ENCODE measurements around the gene HOXC9. TPM values are rescaled to one million over a fixed set of nuclear protein-coding genes. Genes with fewer than 3 reads are reported as not detected.

HOXC9 gene
- total RNA-seq, 1 experiment from 2014 or later = 11.3 TPM

GRCh38 chr12:54004841-54005530 lies 5.0 kb downstream of the HOXC9 start:
- H3K9me2 ChIP-seq (ENCODE audit: insufficient read depth) = no peaks in the 10 kb centered on the region
- no TSS peak for BruUV-seq (replicated peaks)
- H4K20me1 ChIP-seq (ENCODE audit: insufficient read depth) = no peaks in the 10 kb centered on the region
- H3K9ac ChIP-seq (ENCODE audit: low read length) = no peak overlapping the region
- H3K4me3 ChIP-seq (replicated peaks in 1 of 2; ENCODE audit: low read depth in 1 of 2, low read length in 2 of 2) = no peak overlapping the region
- H3K4me2 ChIP-seq (ENCODE audit: low read length) = no peak overlapping the region
- H3K4me1 ChIP-seq (ENCODE audit: control insufficient read depth in 1 of 2, insufficient read depth in 2 of 2, low read length in 2 of 2) = peaks cover 5 to 19% of the 10 kb centered on the region in 2 experiments
- POLR2A ChIA-PET = no interaction called here
- H2AFZ ChIP-seq (ENCODE audit: low read depth, low read length, poor library complexity, severe bottlenecking) = no peak overlapping the region
- CTCF ChIA-PET = interaction anchor here (1.0 to 3.5 kb wide), 11 partner anchors 13 to 250 kb away, joined by 3 to 68 read pairs (median 8); partner anchors contain the start of gene HOXC10
- no peak for TF ChIP-seq CBX3 (IDR thresholded peaks at IDR 0.05; ENCODE audit: low read depth)
- TF ChIP-seq, protein P1, sequence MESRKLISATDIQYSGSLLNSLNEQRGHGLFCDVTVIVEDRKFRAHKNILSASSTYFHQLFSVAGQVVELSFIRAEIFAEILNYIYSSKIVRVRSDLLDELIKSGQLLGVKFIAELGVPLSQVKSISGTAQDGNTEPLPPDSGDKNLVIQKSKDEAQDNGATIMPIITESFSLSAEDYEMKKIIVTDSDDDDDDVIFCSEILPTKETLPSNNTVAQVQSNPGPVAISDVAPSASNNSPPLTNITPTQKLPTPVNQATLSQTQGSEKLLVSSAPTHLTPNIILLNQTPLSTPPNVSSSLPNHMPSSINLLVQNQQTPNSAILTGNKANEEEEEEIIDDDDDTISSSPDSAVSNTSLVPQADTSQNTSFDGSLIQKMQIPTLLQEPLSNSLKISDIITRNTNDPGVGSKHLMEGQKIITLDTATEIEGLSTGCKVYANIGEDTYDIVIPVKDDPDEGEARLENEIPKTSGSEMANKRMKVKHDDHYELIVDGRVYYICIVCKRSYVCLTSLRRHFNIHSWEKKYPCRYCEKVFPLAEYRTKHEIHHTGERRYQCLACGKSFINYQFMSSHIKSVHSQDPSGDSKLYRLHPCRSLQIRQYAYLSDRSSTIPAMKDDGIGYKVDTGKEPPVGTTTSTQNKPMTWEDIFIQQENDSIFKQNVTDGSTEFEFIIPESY (IDR thresholded peaks at IDR 0.05; ENCODE audit: extremely low read depth, insufficient replicate concordance, low read length) = no peak
- no peak for TF ChIP-seq SIN3A (IDR thresholded peaks at IDR 0.05; ENCODE audit: low read depth)
- H3K27ac ChIP-seq (ENCODE audit: low read depth, low read length) = no peak overlapping the region
- H3K79me2 ChIP-seq (ENCODE audit: insufficient read depth, low read length) = peaks cover 17% of the 10 kb centered on the region
- DNase-seq (ENCODE audit: low read depth, low spot score) = no peak
- H3K36me3 ChIP-seq (ENCODE audit: control insufficient read depth in 1 of 2, insufficient read depth in 2 of 2, low read length in 2 of 2) = peaks cover 0 to 6% of the 10 kb centered on the region in 2 experiments; a peak in 1 of 4 replicates
- no peaks in the 10 kb centered on the region for H3K9me3 ChIP-seq (ENCODE audit: control insufficient read depth in 1 of 2, insufficient read depth in 1 of 2, low read depth in 1 of 2, low read length in 2 of 2)
- RAD21 ChIA-PET (ENCODE audit: low non-redundant PET in 1 of 2, low total read pairs in 2 of 2, uncharacterized antibody in 2 of 2, unreplicated experiment in 2 of 2) = interaction anchor here in 1 of 2 experiments (2.3 kb wide), 1 partner anchor 197 kb away, joined by 18 read pairs; no protein-coding TSS in a partner anchor
- ATAC-seq = no peak
- H3K27me3 ChIP-seq (ENCODE audit: insufficient read depth, low read length) = no peaks in the 10 kb centered on the region
- intact Hi-C loops (cut with micrococcal nuclease) = no loop called here

GRCh38 chr12:54005531-54005852 lies 5.5 kb downstream of the HOXC9 start:
- Histone ChIP-seq H2AFZ (ENCODE audit: low read depth, low read length, poor library complexity, severe bottlenecking) (no peak overlapping the region), H3K79me2 (ENCODE audit: insufficient read depth, low read length) (peaks cover 12% of the 10 kb centered on the region), H3K4me1 (ENCODE audit: control insufficient read depth in 1 of 2, insufficient read depth in 2 of 2, low read length in 2 of 2) (peaks cover 5 to 18% of the 10 kb centered on the region in 2 experiments), H3K4me2 (ENCODE audit: low read length) (no peak overlapping the region), H3K4me3 (replicated peaks in 1 of 2; ENCODE audit: low read depth in 1 of 2, low read length in 2 of 2) (no peak overlapping the region), H3K36me3 (ENCODE audit: control insufficient read depth in 1 of 2, insufficient read depth in 2 of 2, low read length in 2 of 2) (peaks cover 0 to 6% of the 10 kb centered on the region in 2 experiments; a peak in 1 of 4 replicates), H4K20me1 (ENCODE audit: insufficient read depth) (no peaks in the 10 kb centered on the region), H3K27ac (ENCODE audit: low read depth, low read length) (no peak overlapping the region), H3K27me3 (ENCODE audit: insufficient read depth, low read length) (no peaks in the 10 kb centered on the region), H3K9ac (ENCODE audit: low read length) (no peak overlapping the region), H3K9me2 (ENCODE audit: insufficient read depth) (no peaks in the 10 kb centered on the region), H3K9me3 (ENCODE audit: control insufficient read depth in 1 of 2, insufficient read depth in 1 of 2, low read depth in 1 of 2, low read length in 2 of 2) (no peaks in the 10 kb centered on the region)
- no peak for DNase-seq (ENCODE audit: low read depth, low spot score)
- no peak for ATAC-seq
- CTCF ChIA-PET = interaction anchor here (0.6 to 3.5 kb wide), 21 partner anchors 10 to 363 kb away, joined by 3 to 68 read pairs (median 4); partner anchors contain the start of genes CBX5, HNRNPA1, HOXC10 and HOXC5
- POLR2A ChIA-PET = interaction anchor here (0.7 kb wide), 1 partner anchor 12 kb away, joined by 4 read pairs; no protein-coding TSS in a partner anchor
- TF ChIP-seq, protein P1 (IDR thresholded peaks at IDR 0.05; ENCODE audit: extremely low read depth, insufficient replicate concordance, low read length) = no peak
- TF ChIP-seq EGR1 (IDR thresholded peaks at IDR 0.05; ENCODE audit: low read depth) (no peak), ZNF274 (IDR thresholded peaks at IDR 0.05; ENCODE audit: low read depth, low read length) (no peak), RAD21 (IDR thresholded peaks at IDR 0.05; ENCODE audit: low read depth) (no peak), ZFX (IDR thresholded peaks at IDR 0.05) (no peak), TCF7L2 (IDR thresholded peaks at IDR 0.05; ENCODE audit: borderline replicate concordance, extremely low read depth, insufficient read depth, insufficient read length) (no peak), SIN3A (IDR thresholded peaks at IDR 0.05; ENCODE audit: low read depth) (no peak), SRF (IDR thresholded peaks at IDR 0.05; ENCODE audit: low read depth) (no peak), ELF1 (IDR thresholded peaks at IDR 0.05; ENCODE audit: borderline replicate concordance, low read depth) (no peak), POLR2A (IDR thresholded peaks at IDR 0.05; ENCODE audit: borderline replicate concordance, extremely low read depth, insufficient read depth, insufficient read length) (no peak), FOSL1 (IDR thresholded peaks at IDR 0.05; ENCODE audit: low read depth) (no peak), POLR2AphosphoS5 (IDR thresholded peaks at IDR 0.05; ENCODE audit: low read depth, low read length) (no peak)
- TF ChIP-seq, protein P2, sequence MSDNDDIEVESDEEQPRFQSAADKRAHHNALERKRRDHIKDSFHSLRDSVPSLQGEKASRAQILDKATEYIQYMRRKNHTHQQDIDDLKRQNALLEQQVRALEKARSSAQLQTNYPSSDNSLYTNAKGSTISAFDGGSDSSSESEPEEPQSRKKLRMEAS (IDR thresholded peaks at IDR 0.05) = no peak
- TF ChIP-seq, protein P3, sequence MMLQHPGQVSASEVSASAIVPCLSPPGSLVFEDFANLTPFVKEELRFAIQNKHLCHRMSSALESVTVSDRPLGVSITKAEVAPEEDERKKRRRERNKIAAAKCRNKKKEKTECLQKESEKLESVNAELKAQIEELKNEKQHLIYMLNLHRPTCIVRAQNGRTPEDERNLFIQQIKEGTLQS (IDR thresholded peaks at IDR 0.05) = no peak
- intact Hi-C loops (cut with micrococcal nuclease) = no loop called here
- no TSS peak for BruUV-seq (replicated peaks)
- RAD21 ChIA-PET (ENCODE audit: low non-redundant PET in 1 of 2, low total read pairs in 2 of 2, uncharacterized antibody in 2 of 2, unreplicated experiment in 2 of 2) = interaction anchor here (0.8 to 2.3 kb wide), 6 partner anchors 9 to 202 kb away, joined by 3 to 18 read pairs (median 6); no protein-coding TSS in a partner anchor

Data from HCT116 (cell line).